Activated CD8-positive, alpha-beta memory T cell treated with anti-CD3 and anti-CD28 coated beads, Interleukin-2, amount 50 U/mL, for 4 hours (primary cell): Measurements from ENCODE around the gene TPMT.

Source experiments
- DNase-seq: peaks from one replicate; pipeline ENCODE4 v3.0.0-alpha.2; 2020

The TPMT gene

DNA sequence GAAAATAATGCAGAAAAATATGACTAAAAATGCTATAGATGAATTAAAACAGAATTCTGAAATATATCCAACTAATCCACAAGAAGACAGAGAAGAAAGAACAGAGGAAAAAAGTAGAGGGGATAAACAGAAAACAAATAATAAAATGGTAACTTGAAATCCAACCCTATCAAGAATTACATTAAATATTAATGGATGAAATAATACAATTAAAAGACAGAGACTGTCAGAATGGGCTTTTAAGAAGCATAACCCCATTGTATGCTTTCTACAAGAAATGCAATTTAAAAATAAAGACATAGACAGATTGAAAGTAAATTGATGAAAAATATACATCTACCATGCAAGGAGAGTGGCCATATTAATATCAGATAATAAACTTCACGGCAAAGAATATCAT is 47.8 kb downstream of the TPMT start:
- DNase-seq, result no peak

DNA sequence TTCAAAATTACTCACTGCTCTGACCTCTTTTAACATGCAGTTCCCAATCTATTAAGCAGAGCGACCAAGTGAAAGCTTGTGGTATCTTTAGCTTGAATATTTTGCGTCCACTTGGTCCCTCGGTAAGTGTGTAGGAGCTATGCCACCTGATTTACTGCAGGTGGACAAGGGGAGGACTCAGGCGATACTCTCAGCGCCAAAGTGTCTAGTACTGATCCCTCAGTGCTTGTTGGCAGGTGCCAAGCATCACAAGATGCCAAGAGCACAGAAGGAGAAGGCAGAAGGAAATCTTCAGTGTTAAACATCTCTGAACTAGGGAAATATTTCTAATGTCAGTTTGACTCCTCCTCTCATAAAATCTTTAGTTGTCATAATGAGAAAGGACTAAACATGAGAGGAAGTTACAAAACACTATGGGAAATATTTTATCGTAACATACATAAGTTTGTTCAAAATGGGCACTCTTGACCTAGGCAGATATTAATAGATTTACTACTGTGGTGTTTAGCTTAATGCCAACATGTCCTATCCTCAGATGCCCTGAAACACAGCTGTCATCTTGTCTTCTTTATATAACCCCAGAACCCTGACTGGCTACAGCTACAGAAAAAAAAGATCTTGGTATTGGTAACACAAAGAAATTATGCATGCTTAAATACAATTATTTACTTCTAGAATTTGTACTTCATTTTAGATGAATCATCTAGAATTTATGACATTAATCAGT is 51.9 kb downstream of the TPMT start:
- no peak for DNase-seq

DNA sequence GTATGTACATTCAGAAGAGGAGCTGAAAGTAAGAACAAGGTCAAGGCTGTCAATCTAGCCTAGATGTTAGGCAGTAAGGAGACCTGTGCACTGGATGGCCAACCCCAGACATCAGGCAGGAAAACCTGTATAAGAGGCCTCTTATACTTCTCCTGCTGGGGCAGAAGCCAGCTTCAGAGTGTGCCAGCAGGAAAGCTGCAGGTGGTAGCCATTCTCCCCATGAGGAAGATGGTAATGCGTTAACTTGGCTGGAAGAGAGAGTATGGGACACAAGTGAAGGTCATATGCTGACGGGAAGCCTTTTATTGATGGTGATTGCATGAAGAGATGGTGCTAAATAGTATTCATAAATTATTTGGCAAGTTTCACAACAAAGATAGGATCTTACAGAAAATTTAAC is 53.0 kb downstream of the TPMT start:
- no peak for DNase-seq

DNA sequence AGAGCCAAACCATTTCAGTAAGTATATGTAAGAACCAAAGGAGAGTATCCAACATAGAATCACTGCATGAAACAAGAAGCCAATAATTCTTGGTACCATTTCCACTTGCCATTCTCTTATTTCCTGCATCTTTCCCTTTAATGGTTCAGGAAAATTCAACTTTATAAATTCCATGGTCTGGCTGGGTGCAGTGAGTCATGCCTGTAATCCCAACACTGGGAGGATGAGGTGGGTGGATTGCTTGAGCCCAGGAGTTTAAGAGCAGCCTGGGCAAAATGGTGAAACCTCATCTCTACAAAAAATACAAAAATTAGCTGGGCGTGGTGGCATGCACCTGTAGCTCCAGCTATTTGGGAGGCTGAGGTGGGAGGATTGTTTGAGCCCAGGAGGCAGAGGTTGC is 53.6 kb downstream of the TPMT start:
- DNase-seq, result no peak

DNA sequence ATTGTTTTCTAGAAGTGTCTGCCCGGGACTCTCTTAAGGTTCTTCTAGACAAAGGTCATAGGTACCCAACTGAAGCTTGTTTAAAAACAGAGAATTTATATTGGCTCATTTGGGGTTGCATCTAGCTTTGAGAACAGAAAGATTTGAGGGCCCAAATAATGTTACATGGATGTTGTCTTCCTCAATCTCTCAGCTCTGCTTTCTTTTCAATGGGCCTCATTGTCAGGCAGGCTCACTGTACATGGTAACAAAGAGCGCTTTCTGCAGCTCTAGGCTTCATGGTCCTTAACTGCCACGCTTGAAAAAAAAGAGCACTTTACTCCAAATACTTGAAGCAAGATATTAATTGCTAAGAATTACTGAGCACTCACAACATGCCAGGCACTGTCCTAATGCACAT is 54.6 kb downstream of the TPMT start:
- no peak for DNase-seq

DNA sequence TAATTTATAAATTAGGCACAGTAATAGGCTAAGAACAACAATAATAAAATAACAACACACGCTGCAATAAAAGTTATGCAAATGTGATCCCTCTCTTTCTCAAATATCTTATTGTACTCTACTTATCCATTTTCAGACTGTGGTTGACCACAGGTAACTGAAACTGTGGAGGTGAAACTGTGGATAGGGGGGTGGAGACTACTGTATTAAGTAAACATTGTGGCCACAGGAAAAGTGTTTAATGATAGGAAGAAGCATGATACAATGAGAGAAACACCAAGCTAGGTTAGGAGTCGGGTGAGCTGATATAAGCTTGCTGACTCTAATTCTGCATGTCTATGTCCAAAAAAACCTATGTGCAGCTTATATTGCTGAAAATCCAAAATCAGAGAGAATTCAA is 55.4 kb downstream of the TPMT start:
- no peak for DNase-seq

DNA sequence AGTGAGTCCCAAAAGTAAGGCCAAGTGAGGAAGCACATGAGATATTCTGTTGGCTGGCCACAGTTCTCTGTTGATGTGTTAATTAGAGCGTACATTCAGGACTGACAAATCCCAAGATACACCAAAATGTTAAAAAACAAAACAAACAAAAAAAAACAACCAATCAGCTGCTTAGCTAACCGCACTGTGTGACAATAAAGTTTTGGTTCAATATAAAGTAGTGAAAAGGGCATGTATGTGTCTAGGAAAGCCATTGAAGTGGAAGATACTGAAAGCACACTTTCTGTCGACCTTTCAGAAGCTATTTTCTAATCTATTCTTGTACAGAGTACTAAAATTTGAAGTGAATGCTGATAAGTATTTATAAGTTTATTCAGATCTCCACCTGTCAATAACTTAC is 58.5 kb downstream of the TPMT start:
- DNase-seq, result no peak

DNA sequence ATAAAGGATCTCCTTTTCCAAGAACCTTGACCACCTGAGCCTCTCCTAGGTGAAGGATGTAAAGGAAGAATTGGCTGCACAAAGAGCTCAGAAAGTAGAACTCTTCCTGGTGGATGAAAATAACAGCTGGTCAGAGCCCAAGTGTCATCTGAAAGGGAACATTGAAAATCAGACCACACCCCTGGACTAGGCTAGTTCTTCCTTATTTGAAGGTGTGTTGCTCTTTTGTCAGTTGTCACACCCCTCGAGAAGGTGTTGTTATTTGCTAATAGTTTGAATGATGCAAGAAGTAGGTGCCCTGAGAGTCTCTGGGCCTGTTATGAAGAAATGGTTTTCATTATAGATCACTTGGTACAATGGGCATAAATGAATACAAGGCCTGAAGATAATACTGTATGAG is 63.5 kb downstream of the TPMT start:
- no peak for DNase-seq

DNA sequence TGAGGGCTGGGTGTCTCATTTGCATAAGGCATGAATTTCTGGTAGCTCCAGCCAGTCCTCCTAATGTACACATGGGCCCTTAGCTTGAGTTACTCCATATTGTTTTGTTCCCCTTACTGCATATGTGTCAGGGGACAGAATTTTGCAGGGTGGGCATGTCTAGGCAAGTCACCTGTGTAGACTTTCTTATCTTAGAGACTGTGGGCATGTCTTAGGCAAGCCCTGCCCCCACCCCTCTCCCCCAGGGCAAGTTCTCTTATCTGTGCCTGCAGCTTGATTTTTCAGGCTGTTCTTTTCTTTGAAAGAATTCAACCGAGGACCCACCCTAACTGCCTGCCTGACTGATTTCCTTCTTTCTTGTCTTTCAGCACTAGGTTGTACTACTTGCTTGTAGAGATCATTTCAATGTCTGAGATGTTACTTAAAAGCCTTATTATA is 64.5 kb downstream of the TPMT start:
- no peak for DNase-seq

DNA sequence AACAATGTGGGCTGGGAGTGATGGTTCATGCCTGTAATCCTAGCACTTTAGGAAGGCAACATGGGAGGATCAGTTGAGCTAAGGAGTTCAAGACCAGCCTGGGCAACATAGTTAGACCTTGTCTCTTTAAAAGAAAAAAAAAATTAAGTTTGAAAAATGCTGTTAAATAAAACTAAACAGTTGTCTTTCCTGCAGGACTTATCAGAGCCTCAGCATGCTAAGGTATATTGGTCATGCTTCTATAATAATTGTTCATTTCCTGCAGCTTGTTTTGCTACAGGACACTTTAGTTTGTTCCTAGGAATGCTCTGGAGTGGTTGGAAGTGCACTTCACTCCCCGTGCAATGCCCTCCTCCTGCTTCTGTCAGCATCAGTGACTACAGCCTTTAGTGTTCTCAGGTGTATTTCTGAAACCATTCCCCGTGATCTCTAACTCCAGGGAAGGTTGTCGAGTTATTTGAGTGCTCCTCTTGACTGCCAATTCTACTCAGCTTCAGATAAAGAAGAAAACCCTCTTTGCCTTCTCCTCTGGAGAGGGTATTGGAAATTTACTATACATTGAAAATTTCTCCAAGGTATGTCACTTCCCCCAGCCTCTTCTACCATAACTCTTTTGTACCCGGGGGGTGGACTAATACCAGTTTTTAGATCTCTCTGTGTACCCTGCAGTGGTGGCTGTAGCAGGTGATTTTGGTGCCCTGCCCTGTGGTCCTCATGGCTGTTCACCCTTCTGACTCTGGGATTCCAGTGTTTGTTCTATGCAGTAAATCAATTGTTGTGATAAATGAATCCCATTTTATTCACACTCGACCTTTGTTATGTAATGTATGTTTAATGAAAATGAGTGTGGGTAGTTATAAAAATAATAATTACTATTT is 66.2 kb downstream of the TPMT start:
- no peak for DNase-seq

DNA sequence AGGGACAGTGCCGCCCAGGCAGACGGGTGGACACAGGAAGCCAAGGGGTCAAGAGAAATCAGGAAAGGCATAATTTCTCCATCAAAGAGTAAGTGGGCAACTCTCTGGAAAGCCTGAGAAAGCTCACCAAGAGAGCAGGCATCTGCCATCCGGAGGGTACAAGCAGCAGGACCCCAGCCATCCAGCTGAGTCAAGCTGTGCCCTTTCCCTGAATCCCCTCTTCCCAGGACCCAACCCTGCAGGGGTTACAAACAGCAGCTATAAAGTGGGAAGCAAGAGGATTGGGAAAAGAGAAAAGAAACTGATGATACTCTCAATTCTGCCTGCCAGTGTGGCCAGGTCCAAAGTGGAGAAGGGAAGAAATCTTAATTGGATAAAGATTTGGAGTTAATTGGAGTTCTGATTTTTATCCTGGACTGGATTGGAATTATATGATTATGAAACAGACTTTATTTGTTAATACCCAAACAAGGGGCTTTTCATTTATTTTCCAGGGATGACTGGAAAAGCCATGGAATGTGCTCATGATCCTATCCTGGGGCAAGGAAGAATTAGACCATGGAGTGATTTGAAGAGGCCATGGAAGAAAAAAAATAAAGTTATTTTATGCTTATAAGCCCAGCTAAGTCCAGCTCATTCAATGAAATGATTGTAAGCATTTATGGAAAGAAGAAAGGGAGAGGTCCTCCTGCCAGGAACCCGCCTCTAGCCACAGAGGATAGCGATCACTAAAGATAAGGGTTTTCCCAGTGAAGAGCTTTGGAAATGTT is 67.3 kb downstream of the TPMT start:
- no peak for DNase-seq

DNA sequence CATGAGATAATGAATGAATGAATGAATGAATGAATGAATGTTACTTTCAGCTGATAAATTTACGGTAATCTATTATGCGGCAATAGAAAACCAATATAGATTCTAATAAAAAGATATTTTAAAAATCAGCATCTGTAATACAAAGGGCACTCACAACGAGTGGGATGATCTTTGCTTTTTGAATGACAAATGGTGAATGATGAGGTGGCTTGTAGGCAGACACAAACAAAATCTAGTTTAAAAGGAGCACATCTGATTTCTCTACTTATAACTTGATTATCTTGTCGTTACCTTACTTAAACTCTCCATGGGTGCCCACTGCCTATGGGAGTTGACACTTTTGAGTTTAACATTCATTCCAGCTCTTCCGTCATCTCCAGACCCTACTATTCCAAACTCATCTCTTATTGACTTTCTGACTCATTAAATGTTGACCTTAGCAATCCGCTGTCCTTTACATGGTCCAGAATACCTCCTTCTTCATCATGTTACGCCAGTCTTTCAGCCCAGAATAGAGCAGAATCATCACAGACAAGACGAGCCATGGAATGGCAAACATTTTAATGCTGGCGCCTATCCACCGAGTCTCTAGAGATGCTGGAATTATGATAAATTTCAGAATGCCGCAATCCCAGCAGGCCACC is 73.7 kb downstream of the TPMT start:
- DNase-seq, result no peak

DNA sequence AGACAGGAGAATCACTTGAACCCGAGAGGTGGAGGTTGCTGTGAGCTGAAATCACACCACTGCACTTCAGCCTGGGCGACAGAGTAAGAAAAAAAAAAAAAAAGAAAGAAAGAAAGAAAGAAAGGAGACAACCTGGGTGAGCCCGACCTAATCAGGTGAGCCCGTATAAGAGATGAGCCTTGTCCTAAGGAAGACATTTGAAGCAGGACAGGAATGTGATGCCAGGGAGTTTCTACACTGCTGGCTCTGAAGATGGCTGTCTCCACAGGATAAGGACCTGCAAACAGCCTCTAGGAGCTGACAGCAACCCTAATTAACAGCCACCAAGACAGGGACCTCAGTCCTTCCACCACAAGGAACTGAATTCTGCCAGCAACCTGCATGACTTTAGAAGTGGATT is 74.3 kb downstream of the TPMT start:
- DNase-seq, result no peak

DNA sequence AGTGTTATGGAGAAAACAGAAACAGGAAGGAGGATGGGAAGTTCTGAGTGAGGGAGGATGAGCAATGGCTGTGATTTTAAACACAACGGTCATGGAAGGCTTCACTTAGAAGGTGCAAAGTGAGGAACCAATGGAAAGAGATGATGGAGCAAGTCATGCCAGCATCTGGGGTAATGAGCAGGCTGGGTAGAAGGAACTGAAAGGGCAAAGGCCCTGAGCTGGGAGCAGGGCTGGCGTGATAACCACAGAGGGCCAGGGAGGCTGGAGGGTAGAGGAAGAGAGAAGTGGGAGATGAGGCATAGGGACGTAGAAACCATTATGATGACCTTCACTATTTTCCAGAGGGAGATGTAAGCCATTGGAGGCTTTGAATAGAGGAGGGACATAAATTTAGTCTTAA is 76.0 kb downstream of the TPMT start:
- no peak for DNase-seq
